LHCN-M2 (cell line): ENCODE results near the gene SEMA3E. TPM values are rescaled to one million over a fixed set of nuclear protein-coding genes. Genes with fewer than 3 reads are reported as not detected.

Experiments
- DNase-seq: peaks from one replicate; pipeline ENCODE4 v3.0.0-alpha.2; 2012; ENCODE audit warnings: low read depth
- total RNA-seq: library from RNA; depleted of rRNA; stranded (reverse); fragments of >200 nt; gene quantifications from 2 replicates; pipeline ENCODE4 v1.2.3, GENCODE V29; 2014

SEMA3E gene
- total RNA-seq, 1 experiment from 2014 or later, result 0.98 TPM

DNA sequence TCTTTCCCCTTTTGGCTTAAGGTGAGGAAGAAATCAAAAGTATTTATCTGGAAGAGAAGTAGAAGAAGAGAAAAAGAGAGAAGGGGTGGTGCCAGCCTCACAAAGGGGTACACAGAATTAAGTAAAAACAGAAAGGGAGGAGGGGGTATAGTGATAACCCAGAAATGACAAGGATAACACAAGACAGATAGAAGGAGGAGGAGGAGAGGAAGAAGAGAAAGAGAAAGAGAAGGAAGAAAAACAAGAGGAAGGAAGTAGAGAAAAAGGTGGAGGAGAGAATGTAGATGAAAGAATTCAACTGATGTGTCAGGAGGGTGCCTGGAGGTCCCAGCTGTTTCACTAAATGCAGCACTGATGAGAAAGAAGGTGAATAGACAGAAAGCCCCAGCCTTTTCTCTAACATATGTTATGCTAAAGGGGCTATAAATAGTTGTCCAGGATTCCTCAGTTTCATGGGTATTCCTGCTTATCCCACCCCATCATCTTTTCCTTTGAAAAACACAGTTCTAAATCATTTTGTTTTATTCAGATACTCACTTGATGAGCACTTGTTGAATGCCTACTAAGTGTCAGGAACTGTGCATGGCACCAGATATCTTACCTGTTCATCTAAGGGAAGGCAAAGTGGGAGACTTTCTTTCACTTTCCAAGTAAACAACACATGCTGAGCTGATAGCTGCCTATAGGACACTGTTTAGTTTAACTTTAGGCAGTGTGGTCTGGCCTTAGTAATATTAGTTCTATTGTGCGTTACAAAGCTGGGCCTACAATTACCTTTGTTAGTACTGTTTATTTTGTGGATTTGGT, 8.0 kb downstream of the SEMA3E start:
- no peak for DNase-seq

DNA sequence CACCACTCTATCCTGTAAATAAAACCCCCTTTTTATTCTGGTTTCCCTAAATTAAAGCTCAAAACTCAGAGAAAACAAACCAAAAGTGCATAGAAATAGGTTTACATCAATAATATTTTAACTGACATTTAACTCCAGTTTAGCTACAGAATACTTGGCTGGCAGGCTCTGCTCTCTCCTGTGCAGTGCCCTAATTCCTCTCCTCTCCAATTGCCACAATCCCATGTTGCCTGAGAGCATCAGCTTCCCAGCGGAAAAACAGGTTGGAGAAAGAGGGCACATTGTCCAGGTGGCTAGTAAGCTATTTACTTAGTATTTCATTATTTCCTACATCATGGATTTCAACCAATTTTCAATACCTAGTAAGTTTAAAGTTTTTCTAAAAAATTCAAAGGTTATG, 8.7 kb downstream of the SEMA3E start:
- DNase-seq, result no peak

GRCh38 chr7:83633516-83633915, 15.4 kb downstream of the SEMA3E start:
- no peak for DNase-seq

DNA sequence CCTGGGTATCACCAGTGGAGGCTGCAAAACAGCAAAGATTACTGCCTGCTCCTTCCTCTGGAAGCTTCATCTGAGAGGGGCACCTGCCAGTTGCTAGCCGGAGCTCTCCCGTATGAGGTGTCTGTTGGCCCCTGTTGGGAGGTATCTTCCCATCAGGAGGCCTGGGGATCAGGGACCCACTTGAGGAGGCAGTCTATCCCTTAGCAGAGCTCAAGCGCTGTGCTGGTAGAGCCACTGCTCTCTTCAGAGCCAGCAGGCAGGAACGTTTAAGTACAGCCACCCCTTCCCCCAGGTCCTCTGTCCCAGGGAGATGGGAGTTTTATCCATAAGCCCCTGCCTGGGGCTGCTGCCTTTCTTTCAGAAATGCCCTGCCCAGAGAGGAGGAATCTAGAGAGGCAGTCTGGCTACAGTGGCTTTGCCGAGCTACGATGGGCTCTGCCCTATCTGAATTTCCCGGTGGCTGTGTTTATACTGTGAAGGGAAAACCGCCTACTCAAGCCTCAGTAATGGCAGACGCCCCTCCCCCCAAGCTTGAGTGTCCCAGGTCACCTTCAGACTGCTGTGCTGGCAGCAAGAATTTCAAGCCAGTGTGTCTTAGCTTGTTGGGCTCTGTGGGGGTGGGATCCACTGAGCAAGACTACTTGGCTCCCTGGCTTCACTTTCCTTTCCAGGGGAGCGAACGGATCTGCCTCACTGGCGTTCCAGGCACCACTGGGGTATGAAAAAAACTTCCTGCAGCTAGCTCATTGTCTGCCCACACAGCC, 19.6 kb downstream of the SEMA3E start:
- DNase-seq, result no peak

GRCh38 chr7:83617858-83618257, 31.1 kb downstream of the SEMA3E start:
- DNase-seq, result no peak

GRCh38 chr7:83614112-83614511, 34.8 kb downstream of the SEMA3E start:
- peak; percentile 33 for DNase-seq

- DNase-seq, result peak; percentile 48
Observed at GRCh38 chr7:83613232-83613631, 35.7 kb downstream of the SEMA3E start.

- DNase-seq, result no peak
Observed at GRCh38 chr7:83611776-83612175, 37.2 kb downstream of the SEMA3E start.

GRCh38 chr7:83610649-83611304, 38.2 kb downstream of the SEMA3E start:
- no peak for DNase-seq

DNA sequence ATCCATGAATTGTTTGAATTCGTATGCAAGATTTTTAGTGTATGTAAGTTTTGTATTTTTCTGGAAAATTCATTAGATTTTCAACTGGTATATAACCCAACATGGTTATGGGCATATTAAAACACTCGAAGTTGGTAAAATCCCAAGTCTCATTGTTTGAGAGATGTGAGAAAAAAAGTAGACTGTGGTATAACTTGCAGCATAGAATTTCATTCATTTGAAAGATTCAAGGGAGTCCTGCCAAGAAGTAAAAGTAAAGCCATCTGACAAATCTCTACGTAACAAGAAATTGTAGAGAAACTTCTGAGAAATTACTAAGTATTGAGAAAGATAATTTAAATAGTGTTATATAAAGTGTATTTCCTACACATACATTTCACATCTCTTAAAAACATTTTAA, 40.2 kb downstream of the SEMA3E start:
- no peak for DNase-seq

DNA sequence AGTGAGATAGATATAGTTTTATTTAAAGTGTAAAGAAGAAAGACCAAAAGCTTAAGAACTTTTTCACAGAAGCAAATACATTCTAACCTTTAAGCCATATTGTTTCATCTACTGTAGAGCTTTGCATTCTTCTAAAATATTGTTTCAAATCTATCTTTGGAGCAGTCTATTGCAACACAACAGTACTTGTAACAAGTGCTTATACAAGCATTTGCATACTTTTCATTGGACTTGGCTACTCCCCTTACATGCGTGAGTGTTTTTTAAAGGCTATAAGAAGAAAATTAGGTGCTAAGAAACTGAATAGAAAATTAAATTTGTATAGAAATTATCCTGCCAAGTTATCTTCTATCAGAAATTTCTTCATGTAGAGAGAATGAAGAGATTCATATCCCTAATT, 45.3 kb downstream of the SEMA3E start:
- no peak for DNase-seq

GRCh38 chr7:83599131-83599530, 49.8 kb downstream of the SEMA3E start:
- DNase-seq, result peak; percentile 72

- no peak for DNase-seq
Observed at GRCh38 chr7:83593921-83594475, 54.9 kb downstream of the SEMA3E start.

DNA sequence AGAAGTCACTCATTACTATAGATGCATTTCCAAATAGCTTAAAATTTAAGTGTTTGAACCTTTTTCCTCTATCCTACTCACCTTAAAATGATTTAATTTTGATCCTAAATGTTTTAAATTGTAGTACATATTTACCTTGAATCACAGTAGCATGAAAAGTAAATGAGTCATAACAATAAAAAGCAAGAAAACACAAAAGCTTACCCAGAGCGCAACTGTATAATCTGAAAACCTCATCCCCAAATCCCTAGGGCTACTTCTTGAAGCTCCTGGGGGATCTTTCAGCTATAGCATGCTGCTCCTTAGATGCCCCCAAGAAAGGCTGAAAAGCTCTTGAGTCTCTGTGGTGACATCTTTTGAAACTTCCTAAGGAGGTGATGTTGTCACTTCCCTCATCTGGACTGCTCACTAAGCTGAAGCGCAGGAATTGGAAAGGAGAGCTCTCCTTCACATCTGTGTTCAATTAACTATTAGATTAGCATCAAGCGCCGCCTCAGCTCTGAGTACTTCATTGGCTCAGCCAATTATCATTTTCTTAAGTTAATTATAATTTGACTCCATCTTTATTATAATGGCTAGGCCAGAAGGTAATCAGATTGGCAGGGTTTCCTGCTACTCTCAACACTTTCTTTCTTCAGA, 60.2 kb downstream of the SEMA3E start:
- no peak for DNase-seq

GRCh38 chr7:83586281-83586680, 62.7 kb downstream of the SEMA3E start:
- no peak for DNase-seq

DNA sequence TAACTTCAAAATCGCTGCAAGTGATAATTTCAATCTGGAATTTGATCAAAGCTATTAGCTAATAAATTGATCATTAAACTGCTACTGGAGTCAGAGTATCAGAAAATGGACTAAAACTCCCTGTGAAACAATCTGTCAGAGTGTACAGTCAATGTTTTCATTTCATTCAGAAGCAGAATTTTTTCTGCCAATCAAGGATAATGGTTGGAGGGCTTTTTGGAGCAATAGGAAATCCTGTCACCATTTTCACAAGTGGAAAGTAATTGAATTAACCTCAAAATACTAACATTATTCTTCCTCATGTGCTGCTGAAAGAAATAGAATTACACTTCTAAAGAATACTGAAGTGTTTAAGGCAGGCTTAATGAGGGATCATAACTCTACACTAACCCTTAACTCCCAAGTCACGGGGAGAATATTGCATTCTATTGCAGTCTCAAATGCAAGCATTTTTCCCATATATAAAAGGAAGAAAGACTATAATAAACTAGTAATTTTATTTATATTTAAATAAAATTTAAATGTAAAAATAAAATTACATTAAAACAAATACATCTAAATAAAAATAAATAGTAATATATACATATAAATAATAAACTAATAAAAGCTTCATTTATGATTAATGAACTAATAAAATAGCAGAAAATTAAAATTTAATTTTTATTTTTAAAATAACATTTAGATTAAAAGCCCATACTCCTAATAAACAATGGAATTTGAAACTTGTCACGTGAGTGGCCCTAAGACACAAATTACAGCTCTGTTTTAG, 67.1 kb downstream of the SEMA3E start:
- no peak for DNase-seq

DNA sequence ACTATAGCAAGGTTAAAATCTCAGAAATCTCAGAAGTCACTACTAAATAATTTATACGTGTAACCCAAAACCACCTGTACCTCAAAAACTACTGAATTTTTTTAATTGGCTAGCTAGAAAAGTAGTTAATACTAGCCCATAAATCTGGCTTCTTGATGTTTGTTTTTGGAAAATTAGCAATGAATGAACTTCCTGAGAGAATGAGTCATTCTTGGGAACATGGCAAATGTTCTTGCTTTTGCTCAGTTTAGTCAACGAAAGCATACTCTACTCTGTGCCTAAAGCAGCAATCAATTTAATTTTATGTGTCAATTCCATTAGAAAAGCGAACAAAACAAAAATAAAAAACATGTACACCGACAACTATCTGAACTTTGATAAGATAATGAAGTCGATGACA, 69.2 kb downstream of the SEMA3E start:
- peak; percentile 63 for DNase-seq

GRCh38 chr7:83575436-83575835, 73.5 kb downstream of the SEMA3E start:
- peak; percentile 24 for DNase-seq

- DNase-seq, result peak; percentile 54
Observed at GRCh38 chr7:83574616-83575015, 74.3 kb downstream of the SEMA3E start.

- DNase-seq, result no peak
Observed at GRCh38 chr7:83562960-83563359, 86.0 kb downstream of the SEMA3E start.

DNA sequence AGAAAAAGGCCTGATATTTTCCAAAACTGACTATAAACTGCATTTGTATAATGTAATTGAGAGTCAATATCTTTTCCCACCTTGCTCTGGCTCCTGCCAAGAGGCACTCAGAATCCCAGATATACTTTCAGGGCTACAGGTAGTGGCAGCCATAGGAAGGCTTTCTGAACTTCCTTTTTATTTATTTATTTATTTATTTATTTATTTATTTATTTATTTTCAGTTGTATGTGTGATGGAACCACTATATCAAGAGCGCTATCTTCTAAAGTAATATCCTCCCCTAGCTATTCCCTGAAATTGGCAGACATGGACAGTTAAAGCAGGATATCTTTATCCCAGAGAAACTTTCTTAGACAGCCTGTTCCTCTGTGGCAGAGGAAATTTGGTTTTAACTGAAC, 86.7 kb downstream of the SEMA3E start:
- DNase-seq, result no peak
